Body of pancreas (tissue), 4 donors: Measurements from ENCODE around the gene EOMES.

Experiments
- POLR2A ChIP-seq, 3 donors: fragments of 450-650 bp; IDR thresholded peaks; one replicate each; pipeline ENCODE4 v1.6.1; 2016; ENCODE audit warnings: antibody characterized with exemption in 3 of 3, mild to moderate bottlenecking in 2 of 3
- TF ChIP-seq, protein P1 (sequence below), 7 experiments: fragments of 450-650 bp in 4 of 7; fragments of 200-600 bp in 3 of 7; sonication (generic) in 3 of 7; IDR thresholded peaks; one replicate each; pipeline ENCODE4 v1.5.1; 2016 to 2019; ENCODE audit warnings: antibody characterized with exemption in 7 of 7

- TF ChIP-seq, protein P1, sequence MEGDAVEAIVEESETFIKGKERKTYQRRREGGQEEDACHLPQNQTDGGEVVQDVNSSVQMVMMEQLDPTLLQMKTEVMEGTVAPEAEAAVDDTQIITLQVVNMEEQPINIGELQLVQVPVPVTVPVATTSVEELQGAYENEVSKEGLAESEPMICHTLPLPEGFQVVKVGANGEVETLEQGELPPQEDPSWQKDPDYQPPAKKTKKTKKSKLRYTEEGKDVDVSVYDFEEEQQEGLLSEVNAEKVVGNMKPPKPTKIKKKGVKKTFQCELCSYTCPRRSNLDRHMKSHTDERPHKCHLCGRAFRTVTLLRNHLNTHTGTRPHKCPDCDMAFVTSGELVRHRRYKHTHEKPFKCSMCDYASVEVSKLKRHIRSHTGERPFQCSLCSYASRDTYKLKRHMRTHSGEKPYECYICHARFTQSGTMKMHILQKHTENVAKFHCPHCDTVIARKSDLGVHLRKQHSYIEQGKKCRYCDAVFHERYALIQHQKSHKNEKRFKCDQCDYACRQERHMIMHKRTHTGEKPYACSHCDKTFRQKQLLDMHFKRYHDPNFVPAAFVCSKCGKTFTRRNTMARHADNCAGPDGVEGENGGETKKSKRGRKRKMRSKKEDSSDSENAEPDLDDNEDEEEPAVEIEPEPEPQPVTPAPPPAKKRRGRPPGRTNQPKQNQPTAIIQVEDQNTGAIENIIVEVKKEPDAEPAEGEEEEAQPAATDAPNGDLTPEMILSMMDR (IDR thresholded peaks at IDR 0.05), result no peak
- no peak for TF ChIP-seq POLR2A (IDR thresholded peaks at IDR 0.05)
Measured at GRCh38 chr3:27756877-27757276, 34.8 kb upstream of the EOMES start.
